Activated naive CD8-positive, alpha-beta T cell (primary cell): ENCODE data around the gene NFIC.
A peak's percentile ranks its signal among the peaks of the same experiment; 100 is the strongest.
"Not testable (repeated sequence)": the region's sequence is repeated elsewhere in the genome, so short reads cannot be mapped to it uniquely, and the experiment has no call there.

Experiments used
- H3K27ac Mint-ChIP-seq: one replicate; pipeline ENCODE4 v1.8.0; 2021; ENCODE audit warnings: mixed read lengths
- H3K27me3 Mint-ChIP-seq: one replicate; pipeline ENCODE4 v1.8.0; 2021; ENCODE audit warnings: mixed read lengths
- H3K36me3 Mint-ChIP-seq: one replicate; pipeline ENCODE4 v1.8.0; 2021; ENCODE audit warnings: mixed read lengths
- H3K4me1 Mint-ChIP-seq: one replicate; pipeline ENCODE4 v1.8.0; 2021; ENCODE audit warnings: low read depth, mixed read lengths
- H3K4me3 Mint-ChIP-seq: one replicate; pipeline ENCODE4 v1.8.0; 2021; ENCODE audit warnings: mild to moderate bottlenecking, mixed read lengths
- H3K9me3 Mint-ChIP-seq: one replicate; pipeline ENCODE4 v1.8.0; 2021; ENCODE audit warnings: low read depth, mixed read lengths

NFIC gene

GRCh38 chr19:3333020-3333583, 33.3 kb upstream of the NFIC start:
- H3K36me3 Mint-ChIP-seq, result no peaks in the 10 kb centered on the region
- no peaks in the 10 kb centered on the region for H3K27me3 Mint-ChIP-seq
- no peak overlapping the region for H3K4me3 Mint-ChIP-seq
- peak overlapping the region; percentile 34 for H3K27ac Mint-ChIP-seq
- H3K4me1 Mint-ChIP-seq, result peaks cover 2% of the 10 kb centered on the region
- no peaks in the 10 kb centered on the region for H3K9me3 Mint-ChIP-seq

- Mint-ChIP-seq H3K4me1 (peaks cover 6% of the 10 kb centered on the region), H3K27ac (no peak overlapping the region), H3K9me3 (no peaks in the 10 kb centered on the region), H3K27me3 (no peaks in the 10 kb centered on the region), H3K4me3 (no peak overlapping the region), H3K36me3 (no peaks in the 10 kb centered on the region)
Observed at GRCh38 chr19:3333662-3334061, 32.7 kb upstream of the NFIC start.

DNA sequence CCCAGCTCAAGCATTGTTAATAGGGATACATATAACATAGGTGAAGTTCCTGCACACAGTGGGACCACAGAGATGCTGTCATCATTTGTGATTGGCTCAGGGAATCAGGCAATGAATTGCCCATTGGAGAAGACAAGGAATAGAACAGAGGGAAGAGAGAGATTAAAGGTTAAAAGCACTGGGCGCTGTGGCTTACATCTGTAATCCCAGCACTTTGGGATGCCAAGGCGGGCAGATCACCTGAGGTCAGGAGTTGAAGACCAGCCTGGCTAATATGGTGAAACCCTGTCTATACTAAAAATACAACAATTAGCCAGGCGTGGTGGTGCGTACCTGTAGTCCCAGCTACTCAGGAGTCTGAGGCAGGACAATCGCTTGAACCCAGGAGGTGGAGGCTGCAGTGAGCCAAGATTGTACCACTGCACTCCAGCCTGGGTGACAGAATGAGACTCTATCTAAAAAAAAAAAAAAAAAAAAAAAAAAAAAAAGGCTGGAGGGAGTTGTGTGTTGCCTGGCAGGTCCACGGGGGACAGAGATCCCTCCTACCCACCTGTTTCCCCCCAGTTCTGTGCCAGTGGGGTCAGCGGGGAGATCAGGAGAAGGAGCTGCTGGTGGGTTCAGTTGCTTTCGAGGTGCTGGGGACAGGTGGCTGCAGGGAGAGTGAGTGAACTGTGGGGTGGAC, 31.5 kb upstream of the NFIC start:
- H3K27me3 Mint-ChIP-seq, H3K36me3 Mint-ChIP-seq, H3K9me3 Mint-ChIP-seq, H3K4me1 Mint-ChIP-seq, H3K4me3 Mint-ChIP-seq, H3K27ac Mint-ChIP-seq: not testable (repeated sequence)

GRCh38 chr19:3335431-3336350, 30.7 kb upstream of the NFIC start:
- no peak overlapping the region for H3K4me3 Mint-ChIP-seq
- no peaks in the 10 kb centered on the region for H3K27me3 Mint-ChIP-seq
- H3K9me3 Mint-ChIP-seq, result no peaks in the 10 kb centered on the region
- no peak overlapping the region for H3K27ac Mint-ChIP-seq
- no peaks in the 10 kb centered on the region for H3K36me3 Mint-ChIP-seq
- H3K4me1 Mint-ChIP-seq, result peaks cover 10% of the 10 kb centered on the region

DNA sequence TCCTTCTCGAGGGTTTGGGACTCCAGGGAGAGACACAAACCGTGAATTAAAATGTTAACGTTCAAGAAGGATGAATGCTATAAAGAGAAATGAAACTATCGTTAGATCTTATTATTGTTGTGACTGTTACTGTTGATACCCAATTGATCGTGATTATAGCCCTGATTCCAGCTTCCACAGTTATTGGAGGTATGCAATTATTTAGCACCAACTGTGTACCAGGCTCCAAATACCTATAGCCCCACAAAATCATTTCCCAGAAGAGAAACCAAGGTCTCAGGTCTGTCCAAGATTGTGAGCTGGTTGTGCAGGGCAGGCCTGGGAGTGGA, 30.1 kb upstream of the NFIC start:
- no peaks in the 10 kb centered on the region for H3K27me3 Mint-ChIP-seq
- no peaks in the 10 kb centered on the region for H3K9me3 Mint-ChIP-seq
- H3K27ac Mint-ChIP-seq, result no peak overlapping the region
- peaks cover 10% of the 10 kb centered on the region for H3K4me1 Mint-ChIP-seq
- no peak overlapping the region for H3K4me3 Mint-ChIP-seq
- no peaks in the 10 kb centered on the region for H3K36me3 Mint-ChIP-seq

DNA sequence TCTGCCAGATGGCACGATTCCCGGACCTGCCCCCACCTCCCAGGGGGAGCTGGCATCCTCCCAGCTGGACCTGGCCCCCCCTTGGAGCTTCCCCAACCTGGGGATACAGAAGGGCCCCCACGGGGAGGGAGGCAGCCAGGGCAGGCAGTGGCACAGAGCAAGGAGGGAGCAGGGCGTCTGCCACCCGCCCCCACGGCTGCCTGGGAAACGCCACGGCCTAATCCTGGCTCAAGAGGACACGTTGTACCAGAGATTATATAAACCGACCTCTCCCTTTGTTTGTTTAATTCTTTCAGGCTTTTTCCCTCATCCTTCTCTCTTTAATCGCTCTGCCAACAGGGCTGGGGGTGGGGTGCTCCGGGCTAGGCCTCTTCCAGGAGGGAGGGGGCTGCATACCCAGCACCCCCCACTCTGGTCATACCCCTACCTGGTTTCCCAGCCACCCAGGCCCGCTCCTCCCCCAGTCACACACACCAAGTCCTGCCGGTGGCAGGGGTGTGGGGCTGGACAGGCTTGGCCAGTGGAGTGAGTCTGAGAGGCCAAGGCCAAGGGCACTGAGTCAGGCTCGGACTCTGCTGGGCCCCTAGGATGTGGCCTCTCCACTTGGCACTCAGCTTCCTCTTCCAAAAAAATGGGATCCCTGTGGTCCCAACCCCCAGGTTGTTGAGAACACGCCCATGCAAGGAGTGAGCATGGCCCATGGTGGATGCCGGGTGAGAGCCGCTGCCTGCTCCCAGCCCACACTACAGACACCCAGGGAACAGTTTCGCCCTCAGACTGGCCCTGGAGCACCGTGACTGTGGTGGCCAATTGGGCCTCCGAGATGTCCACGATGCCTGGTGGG, 29.5 kb upstream of the NFIC start:
- Mint-ChIP-seq H3K9me3 (no peaks in the 10 kb centered on the region), H3K27ac (no peak overlapping the region), H3K27me3 (no peaks in the 10 kb centered on the region), H3K36me3 (no peaks in the 10 kb centered on the region), H3K4me3 (no peak overlapping the region), H3K4me1 (peaks cover 10% of the 10 kb centered on the region)

DNA sequence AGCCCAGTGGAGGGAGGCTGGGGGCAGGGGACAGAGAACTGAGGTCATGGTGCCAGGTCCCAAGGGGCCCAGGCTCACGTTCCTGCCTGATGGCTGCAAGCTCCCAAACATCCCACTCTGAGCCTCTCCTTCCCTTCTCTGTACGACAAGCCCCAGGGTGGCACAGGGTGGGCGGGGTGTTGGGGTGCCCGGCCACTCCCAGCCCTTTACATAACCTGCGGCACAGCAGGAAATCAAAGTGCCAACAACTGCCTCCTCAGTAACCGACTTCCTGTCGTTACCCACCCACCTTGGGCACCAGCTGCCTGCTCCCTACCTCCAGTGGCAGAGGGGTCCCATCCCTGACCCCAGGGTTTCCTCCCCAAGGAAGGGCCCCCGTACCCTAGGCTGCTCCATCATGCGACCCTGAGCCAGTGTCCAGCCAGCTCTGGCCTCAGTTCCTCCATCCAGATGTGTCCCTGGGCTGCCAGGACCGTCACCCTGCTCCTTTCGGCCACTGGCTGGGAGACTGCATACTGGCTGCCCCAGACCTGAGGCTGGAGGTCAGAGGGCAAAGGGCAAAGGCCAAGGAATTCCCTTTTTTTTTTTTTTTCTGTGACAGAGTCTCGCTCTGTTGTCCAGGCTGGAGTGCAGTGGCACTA, 27.7 kb upstream of the NFIC start:
- peaks cover 12% of the 10 kb centered on the region for H3K4me1 Mint-ChIP-seq
- H3K9me3 Mint-ChIP-seq, result no peaks in the 10 kb centered on the region
- peak overlapping the region; percentile 35 for H3K4me3 Mint-ChIP-seq

GRCh38 chr19:3340340-3340739, 26.0 kb upstream of the NFIC start:
- Mint-ChIP-seq H3K4me1 (peaks cover 14% of the 10 kb centered on the region), H3K27me3 (no peaks in the 10 kb centered on the region), H3K36me3 (no peaks in the 10 kb centered on the region), H3K4me3 (no peak overlapping the region), H3K27ac (no peak overlapping the region), H3K9me3 (no peaks in the 10 kb centered on the region)

More for the DNA sequence above, 27.7 kb upstream of the NFIC start:
- no peaks in the 10 kb centered on the region for H3K27me3 Mint-ChIP-seq
- no peaks in the 10 kb centered on the region for H3K36me3 Mint-ChIP-seq
- H3K27ac Mint-ChIP-seq, result peak overlapping the region; percentile 79

GRCh38 chr19:3342246-3342645, 24.1 kb upstream of the NFIC start:
- Mint-ChIP-seq H3K4me1 (peaks cover 12% of the 10 kb centered on the region), H3K36me3 (no peaks in the 10 kb centered on the region), H3K27me3 (no peaks in the 10 kb centered on the region), H3K4me3 (no peak overlapping the region), H3K27ac (no peak overlapping the region), H3K9me3 (no peaks in the 10 kb centered on the region)

GRCh38 chr19:3342962-3343361, 23.4 kb upstream of the NFIC start:
- H3K9me3 Mint-ChIP-seq, H3K27me3 Mint-ChIP-seq, H3K4me3 Mint-ChIP-seq, H3K36me3 Mint-ChIP-seq, H3K27ac Mint-ChIP-seq: not testable (repeated sequence)
- peaks cover 12% of the 10 kb centered on the region for H3K4me1 Mint-ChIP-seq

DNA sequence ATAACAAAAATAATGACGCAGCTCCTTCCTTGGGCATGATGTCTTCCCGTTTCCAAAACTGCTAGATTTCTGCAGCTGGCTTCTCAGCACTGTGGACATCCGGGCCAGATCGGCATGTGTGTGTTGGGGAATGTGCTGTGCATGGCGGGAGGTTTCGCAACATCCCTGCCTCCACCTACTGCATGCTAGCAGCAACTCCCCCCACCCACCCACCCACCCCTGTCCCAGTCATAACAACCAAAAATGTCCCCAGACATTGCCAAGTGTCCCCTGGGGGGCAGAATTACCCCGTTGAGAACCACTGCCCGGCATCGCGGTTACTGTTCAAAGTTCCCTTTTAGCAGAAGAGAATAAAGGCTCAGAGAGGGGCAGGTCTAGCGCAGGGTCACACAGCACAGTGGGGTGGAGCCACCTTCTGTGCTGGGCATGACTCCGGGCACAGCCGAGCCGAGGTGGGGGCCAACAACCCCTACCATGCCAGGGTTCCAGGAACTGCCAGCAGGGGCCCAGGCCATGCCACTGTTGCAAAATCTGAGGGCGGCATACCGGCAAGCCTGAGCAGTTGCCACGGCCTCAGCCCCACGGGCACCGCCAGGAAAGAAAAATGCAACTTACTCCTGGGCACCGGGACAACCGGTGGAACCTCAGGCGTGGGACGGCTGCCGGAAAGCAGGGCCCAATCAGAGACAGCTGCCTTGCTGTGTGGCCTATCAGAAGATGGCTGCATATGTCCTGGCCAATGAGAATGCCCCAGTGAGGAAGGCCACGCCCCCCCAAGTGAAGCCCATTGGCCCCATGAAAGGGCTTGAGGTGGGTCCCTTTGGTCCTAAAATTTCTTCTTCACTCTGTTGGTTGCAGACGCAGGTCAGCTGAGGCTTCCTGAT, 22.5 kb upstream of the NFIC start:
- Mint-ChIP-seq H3K27ac (no peak overlapping the region), H3K36me3 (no peaks in the 10 kb centered on the region), H3K4me1 (peaks cover 6% of the 10 kb centered on the region), H3K9me3 (no peaks in the 10 kb centered on the region), H3K27me3 (no peaks in the 10 kb centered on the region), H3K4me3 (no peak overlapping the region)

- Mint-ChIP-seq H3K4me1 (peaks cover 6% of the 10 kb centered on the region), H3K36me3 (no peaks in the 10 kb centered on the region), H3K4me3 (no peak overlapping the region), H3K27ac (no peak overlapping the region), H3K9me3 (no peaks in the 10 kb centered on the region), H3K27me3 (no peaks in the 10 kb centered on the region)
Observed at GRCh38 chr19:3344608-3345598, 21.5 kb upstream of the NFIC start.
